PC-3 (cell line): ENCODE measurements around the gene DGKG. TPM values are rescaled to one million over a fixed set of nuclear protein-coding genes. Genes with fewer than 3 reads are reported as not detected.

Experiments used
- ATAC-seq: fragments of 200-7000 bp; cut with Tn5 transposase; 2 replicates; pipeline ENCODE4 v1.9.1; 2020; ENCODE audit warnings: mild to moderate bottlenecking, moderate library complexity
- BruUV-seq: library from RNA; stranded (reverse); fragments of 400-500 nt; replicated peaks from 2 replicates; lab custom pipeline; 2021; lab: Mats Ljungman, UMichigan
- CTCF ChIA-PET: fragments of 300-600 bp; sonication (Branson Sonifier 250); formaldehyde crosslinking; loops from one replicate; lab custom pipeline; 2022; ENCODE audit warnings: antibody characterized with exemption; lab: Charles Lee
- POLR2A ChIA-PET: fragments of 300-600 bp; sonication (Branson Sonifier 250); formaldehyde crosslinking; loops from one replicate; lab custom pipeline; 2022; ENCODE audit warnings: antibody characterized with exemption; ENCODE audit not compliant: unreplicated experiment; lab: Charles Lee
- DNase-seq: peaks from one replicate; pipeline ENCODE4 v3.0.0-alpha.2; 2015
- H2AFZ ChIP-seq: fragments of 300-600 bp; sonication (generic); 2 replicates; pipeline ENCODE4 v1.6.0; 2016; ENCODE audit warnings: antibody characterized with exemption, low read length
- H3F3A ChIP-seq: fragments of 300-600 bp; sonication (generic); one replicate; pipeline ENCODE4 v1.6.0; 2017; ENCODE audit warnings: antibody characterized with exemption, low read length, control low read depth, mild to moderate bottlenecking; ENCODE audit not compliant: unreplicated experiment
- H3K27ac ChIP-seq: fragments of 300-600 bp; sonication (generic); 2 replicates; pipeline ENCODE4 v1.5.1; 2016; ENCODE audit warnings: mild to moderate bottlenecking, low read length
- H3K27me3 ChIP-seq: fragments of 300-600 bp; sonication (generic); 2 replicates; pipeline ENCODE4 v1.6.1; 2016; ENCODE audit warnings: low read length, mixed read lengths
- H3K36me3 ChIP-seq: fragments of 300-600 bp; sonication (generic); 2 replicates; pipeline ENCODE4 v1.6.1; 2016; ENCODE audit warnings: low read depth, mixed run types, low read length, mixed read lengths
- H3K4me1 ChIP-seq: fragments of 300-600 bp; sonication (generic); 2 replicates; pipeline ENCODE4 v1.5.1; 2016; ENCODE audit warnings: low read length; ENCODE audit not compliant: insufficient read depth
- H3K4me2 ChIP-seq: fragments of 300-600 bp; sonication (generic); 2 replicates; pipeline ENCODE4 v1.6.0; 2016; ENCODE audit warnings: low read length
- H3K4me3 ChIP-seq: fragments of 300-600 bp; sonication (generic); 2 replicates; pipeline ENCODE4 v1.5.1; 2016; ENCODE audit warnings: mild to moderate bottlenecking, low read length, mixed read lengths
- H3K79me2 ChIP-seq: fragments of 300-600 bp; sonication (generic); 2 replicates; pipeline ENCODE4 v1.6.1; 2017; ENCODE audit warnings: low read length, mixed read lengths
- H3K9ac ChIP-seq: fragments of 300-600 bp; sonication (generic); 2 replicates; pipeline ENCODE4 v1.6.0; 2016; ENCODE audit warnings: mild to moderate bottlenecking, low read length
- H3K9me2 ChIP-seq: fragments of 300-600 bp; sonication (generic); replicated peaks from 2 replicates; pipeline ENCODE4 v1.6.1; 2016; ENCODE audit warnings: mixed run types, low read length, mixed read lengths
- H3K9me3 ChIP-seq: fragments of 300-600 bp; sonication (generic); 2 replicates; pipeline ENCODE4 v1.6.1; 2016; ENCODE audit warnings: low read length, mixed read lengths
- H4K20me1 ChIP-seq: fragments of 300-600 bp; sonication (generic); 2 replicates; pipeline ENCODE4 v1.6.1; 2016; ENCODE audit warnings: low read length, mixed read lengths
- EZH2 ChIP-seq: fragments of 300-600 bp; sonication (generic); IDR thresholded peaks from one replicate; pipeline ENCODE4 v1.6.1; 2017; ENCODE audit warnings: antibody characterized with exemption, mild to moderate bottlenecking, low read length; ENCODE audit not compliant: unreplicated experiment
- EZH2phosphoT487 ChIP-seq: fragments of 300-600 bp; sonication (generic); IDR thresholded peaks from 2 replicates; pipeline ENCODE4 v1.6.1; 2018; ENCODE audit warnings: mild to moderate bottlenecking, antibody characterized with exemption, low read length, borderline replicate concordance
- intact Hi-C: fragments of 100-400 bp; cut with micrococcal nuclease; formaldehyde crosslinking; loops from 2 replicates; pipeline ENCODE4 v1.9.0; 2023
- total RNA-seq: library from RNA; depleted of rRNA; stranded (reverse); fragments of >200 nt; gene quantifications from 2 replicates; pipeline ENCODE4 v1.2.3, GENCODE V29; 2014
- TF ChIP-seq, protein P1 (sequence below): fragments of 300-600 bp; sonication (generic); conservative IDR thresholded peaks from 2 replicates; pipeline ENCODE4 v1.5.1; 2017; ENCODE audit warnings: antibody characterized with exemption, low read depth, mild to moderate bottlenecking, low read length

Gene DGKG
- total RNA-seq, 1 experiment from 2014 or later: 2.7 TPM

DNA sequence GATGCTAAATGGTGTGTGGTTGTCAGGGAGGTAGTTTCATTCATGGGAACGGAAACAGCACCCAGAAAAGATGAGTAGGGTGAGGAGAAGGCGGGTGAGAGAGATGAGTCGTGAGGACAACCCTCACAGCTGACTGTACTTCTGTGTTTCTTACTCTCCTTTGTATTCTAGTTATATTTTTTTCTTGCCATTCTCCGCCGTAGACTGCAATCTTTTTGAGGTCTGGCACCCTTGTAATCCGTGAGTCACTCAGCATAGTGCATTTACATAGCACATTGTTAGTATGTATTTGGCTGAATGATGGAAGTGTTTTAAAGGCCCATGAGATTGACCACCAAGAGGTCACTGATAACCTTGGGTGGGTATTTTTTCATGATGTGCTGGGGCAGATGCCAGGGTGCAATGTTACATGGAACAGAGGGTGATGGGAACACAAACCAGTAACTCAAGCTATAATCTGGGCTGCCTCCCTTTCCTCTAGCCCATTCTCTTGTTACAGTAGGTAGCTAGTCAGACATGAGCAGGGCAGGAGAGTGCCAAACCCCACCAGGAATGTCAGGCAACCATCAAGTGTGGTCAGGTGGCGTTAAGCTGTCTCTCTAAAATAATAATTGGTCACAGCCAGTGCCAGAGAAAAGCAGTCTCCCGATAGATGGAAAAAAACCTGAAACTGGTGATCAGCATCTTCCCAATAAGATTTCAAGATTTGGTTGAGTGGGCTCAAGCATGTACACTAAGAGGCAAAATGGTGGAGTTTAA lies 18.8 kb upstream of the DGKG start:
- Histone ChIP-seq H2AFZ (no peak overlapping the region), H3K4me1 (no peaks in the 10 kb centered on the region), H3K4me2 (no peak overlapping the region), H3K4me3 (no peak overlapping the region), H4K20me1 (no peaks in the 10 kb centered on the region), H3F3A (no peaks in the 10 kb centered on the region), H3K27me3 (peaks cover 18% of the 10 kb centered on the region), H3K36me3 (no peaks in the 10 kb centered on the region), H3K9me3 (no peaks in the 10 kb centered on the region), H3K79me2 (no peaks in the 10 kb centered on the region), H3K9me2 (no peaks in the 10 kb centered on the region), H3K27ac (no peak overlapping the region), H3K9ac (no peak overlapping the region)
- ChIA-PET POLR2A (no interaction called here), CTCF (no interaction called here)
- DNase-seq (peak; percentile 43), ATAC-seq (peak; percentile 68)
- BruUV-seq: no TSS peak
- no peak for TF ChIP-seq EZH2
- TF ChIP-seq, protein P1, sequence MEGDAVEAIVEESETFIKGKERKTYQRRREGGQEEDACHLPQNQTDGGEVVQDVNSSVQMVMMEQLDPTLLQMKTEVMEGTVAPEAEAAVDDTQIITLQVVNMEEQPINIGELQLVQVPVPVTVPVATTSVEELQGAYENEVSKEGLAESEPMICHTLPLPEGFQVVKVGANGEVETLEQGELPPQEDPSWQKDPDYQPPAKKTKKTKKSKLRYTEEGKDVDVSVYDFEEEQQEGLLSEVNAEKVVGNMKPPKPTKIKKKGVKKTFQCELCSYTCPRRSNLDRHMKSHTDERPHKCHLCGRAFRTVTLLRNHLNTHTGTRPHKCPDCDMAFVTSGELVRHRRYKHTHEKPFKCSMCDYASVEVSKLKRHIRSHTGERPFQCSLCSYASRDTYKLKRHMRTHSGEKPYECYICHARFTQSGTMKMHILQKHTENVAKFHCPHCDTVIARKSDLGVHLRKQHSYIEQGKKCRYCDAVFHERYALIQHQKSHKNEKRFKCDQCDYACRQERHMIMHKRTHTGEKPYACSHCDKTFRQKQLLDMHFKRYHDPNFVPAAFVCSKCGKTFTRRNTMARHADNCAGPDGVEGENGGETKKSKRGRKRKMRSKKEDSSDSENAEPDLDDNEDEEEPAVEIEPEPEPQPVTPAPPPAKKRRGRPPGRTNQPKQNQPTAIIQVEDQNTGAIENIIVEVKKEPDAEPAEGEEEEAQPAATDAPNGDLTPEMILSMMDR: no peak
- TF ChIP-seq EZH2phosphoT487: no peak
- intact Hi-C loops: loop anchor here (5.0 kb wide), 1 partner anchor 82 kb away; no protein-coding TSS in a partner anchor

DNA sequence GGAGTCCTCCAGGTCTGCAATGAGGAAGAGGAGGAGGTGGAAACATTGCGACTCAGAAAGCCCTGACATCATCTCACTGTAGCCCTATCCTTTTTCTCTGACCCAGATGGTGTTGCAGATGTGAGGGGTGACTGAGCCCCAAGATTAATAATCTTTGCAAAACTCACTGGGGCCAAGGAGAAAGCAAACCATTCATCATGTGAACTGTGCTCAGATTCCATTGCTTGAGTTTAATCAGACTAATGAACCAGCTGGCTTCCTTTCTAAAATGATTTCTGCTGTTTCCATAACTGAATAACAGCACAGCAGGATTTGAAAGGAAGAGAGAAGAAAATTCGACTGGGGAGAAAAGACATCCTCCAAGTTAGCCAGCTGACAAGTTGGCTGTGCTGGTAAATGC lies 13.4 kb upstream of the DGKG start:
- no peak overlapping the region for H3K4me3 ChIP-seq
- peaks cover 44% of the 10 kb centered on the region for H3K27me3 ChIP-seq
- BruUV-seq: no TSS peak
- no peaks in the 10 kb centered on the region for H3K4me1 ChIP-seq
- no peaks in the 10 kb centered on the region for H3K9me3 ChIP-seq
- intact Hi-C loops: no loop called here
- no peaks in the 10 kb centered on the region for H3K9me2 ChIP-seq
- no peak overlapping the region for H3K4me2 ChIP-seq
- ATAC-seq: no peak
- H3K79me2 ChIP-seq: no peaks in the 10 kb centered on the region
- ChIA-PET POLR2A (no interaction called here), CTCF (no interaction called here)
- H2AFZ ChIP-seq: no peak overlapping the region
- no peak overlapping the region for H3K9ac ChIP-seq
- no peaks in the 10 kb centered on the region for H3F3A ChIP-seq
- no peak overlapping the region for H3K27ac ChIP-seq
- DNase-seq: no peak
- no peak for TF ChIP-seq EZH2phosphoT487
- TF ChIP-seq EZH2: no peak
- TF ChIP-seq, protein P1: no peak
- no peaks in the 10 kb centered on the region for H4K20me1 ChIP-seq
- no peaks in the 10 kb centered on the region for H3K36me3 ChIP-seq

DNA sequence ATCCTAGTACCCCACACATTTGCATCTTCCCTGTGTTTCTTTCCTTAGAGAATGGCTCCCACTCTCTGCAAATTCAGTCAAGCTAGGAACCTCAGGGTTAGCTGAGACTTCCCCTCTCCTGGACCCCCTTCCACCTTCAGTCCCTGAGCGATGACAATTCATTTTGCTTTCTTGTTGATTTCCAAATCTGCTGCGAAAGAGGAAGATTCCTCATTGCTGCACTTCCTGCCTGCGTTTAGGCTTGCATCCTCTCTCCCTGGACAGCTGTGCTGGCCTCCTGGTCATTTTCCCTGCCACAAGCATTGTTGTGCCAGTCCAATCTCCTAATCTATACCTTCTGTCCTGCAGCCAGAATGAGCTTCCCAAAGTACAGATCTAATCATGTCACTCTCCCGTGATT lies 12.3 kb upstream of the DGKG start:
- Histone ChIP-seq H3K4me1 (no peaks in the 10 kb centered on the region), H3K27ac (no peak overlapping the region), H3K4me3 (no peak overlapping the region), H4K20me1 (no peaks in the 10 kb centered on the region), H3K79me2 (no peaks in the 10 kb centered on the region), H2AFZ (no peak overlapping the region), H3K36me3 (no peaks in the 10 kb centered on the region), H3K9me3 (no peaks in the 10 kb centered on the region), H3K4me2 (no peak overlapping the region), H3K9me2 (no peaks in the 10 kb centered on the region), H3K9ac (no peak overlapping the region), H3K27me3 (peaks cover 47% of the 10 kb centered on the region), H3F3A (no peaks in the 10 kb centered on the region)
- BruUV-seq: no TSS peak
- ATAC-seq (no peak), DNase-seq (no peak)
- TF ChIP-seq EZH2: no peak
- TF ChIP-seq, protein P1: no peak
- no peak for TF ChIP-seq EZH2phosphoT487
- ChIA-PET POLR2A (no interaction called here), CTCF (no interaction called here)
- intact Hi-C loops: no loop called here
